SIG-M5 treated with dmso at 0.1 percent for 504 hours (cell line): ENCODE results near the gene CXXC4.

Experiments used
- DNase-seq: peaks from one replicate; lab custom pipeline; 2025; ENCODE audit not compliant: unreplicated experiment; lab: John Stamatoyannopoulos, UW

The CXXC4 gene

GRCh38 chr4:104494822-104495559, at the start of gene CXXC4:
Gene CXXC4 (minus strand): TSS chr4:104494894. CDS start chr4:104491802, 3,092 bp downstream.
- DNase-seq: peak; percentile 1

GRCh38 chr4:104533156-104533555, 38.5 kb upstream of the CXXC4 start:
- DNase-seq: no peak

- DNase-seq: no peak
Measured at GRCh38 chr4:104532677-104533076, 38.0 kb upstream of the CXXC4 start.

GRCh38 chr4:104531390-104531789, 36.7 kb upstream of the CXXC4 start:
- no peak for DNase-seq

- DNase-seq: no peak
Measured at GRCh38 chr4:104530426-104530825, 35.7 kb upstream of the CXXC4 start.

GRCh38 chr4:104524591-104524990, 29.9 kb upstream of the CXXC4 start:
- DNase-seq: no peak

- DNase-seq: no peak
Measured at GRCh38 chr4:104524026-104524425, 29.3 kb upstream of the CXXC4 start.

- DNase-seq: no peak
Measured at GRCh38 chr4:104519588-104519987, 24.9 kb upstream of the CXXC4 start.

GRCh38 chr4:104516884-104517283, 22.2 kb upstream of the CXXC4 start:
- DNase-seq: no peak

- DNase-seq: no peak
Measured at GRCh38 chr4:104508224-104508623, 13.5 kb upstream of the CXXC4 start.

GRCh38 chr4:104507112-104507511, 12.4 kb upstream of the CXXC4 start:
- DNase-seq: peak; percentile 41

- DNase-seq: no peak
Measured at GRCh38 chr4:104504536-104504935, 9.8 kb upstream of the CXXC4 start.

- no peak for DNase-seq
Measured at GRCh38 chr4:104502471-104502870, 7.8 kb upstream of the CXXC4 start.

- DNase-seq: no peak
Measured at GRCh38 chr4:104501290-104501689, 6.6 kb upstream of the CXXC4 start.

- DNase-seq: no peak
Measured at GRCh38 chr4:104500442-104500841, 5.7 kb upstream of the CXXC4 start.

GRCh38 chr4:104494185-104494584, 509 bp downstream of the CXXC4 start:
- no peak for DNase-seq

GRCh38 chr4:104493081-104493831, 1.4 kb downstream of the CXXC4 start:
- no peak for DNase-seq

- peak; percentile 2 for DNase-seq
Measured at GRCh38 chr4:104492183-104492771, 2.4 kb downstream of the CXXC4 start.

GRCh38 chr4:104491481-104492182, 3.1 kb downstream of the CXXC4 start:
- DNase-seq: peak; percentile 4

GRCh38 chr4:104490770-104491480, 3.8 kb downstream of the CXXC4 start:
- peak; percentile 3 for DNase-seq
